IMR-90 (cell line): ENCODE results near the gene PROK2. TPM values are rescaled to one million over a fixed set of nuclear protein-coding genes. Genes with fewer than 3 reads are reported as not detected.

Source experiments
- ATAC-seq: fragments of 200-7000 bp; cut with Tn5 transposase; 2 replicates; pipeline ENCODE4 v1.9.1; 2020; ENCODE audit warnings: low read depth, mild to moderate bottlenecking, moderate library complexity
- BruUV-seq: library from RNA; stranded (reverse); fragments of 400-500 nt; replicated peaks from 2 replicates; lab custom pipeline; 2021; lab: Mats Ljungman, UMichigan
- CTCF ChIA-PET: fragments of 300-600 bp; formaldehyde crosslinking; extraction: SDS; loops from one replicate; lab custom pipeline; 2021; ENCODE audit warnings: antibody characterized with exemption; lab: Yijun Ruan, JAX
- POLR2A ChIA-PET: fragments of 300-600 bp; sonication (Branson Sonifier 250); formaldehyde crosslinking; loops from one replicate; lab custom pipeline; 2022; ENCODE audit warnings: antibody characterized with exemption; ENCODE audit not compliant: unreplicated experiment; lab: Charles Lee
- DNase-seq: peaks from one replicate; pipeline ENCODE4 v3.0.0; 2013
- H2AFZ ChIP-seq: replicated peaks from 2 replicates; pipeline ENCODE3; 2013; ENCODE audit warnings: low read length, mild to moderate bottlenecking; ENCODE audit not compliant: poor library complexity
- H2AK5ac ChIP-seq: 2 replicates; pipeline ENCODE4 v1.6.1; 2013; ENCODE audit warnings: low read depth, low read length, inconsistent platforms
- H2AK9ac ChIP-seq: replicated peaks from 2 replicates; pipeline ENCODE3; 2013; ENCODE audit warnings: mild to moderate bottlenecking, low read depth, low read length, moderate library complexity; ENCODE audit not compliant: poor library complexity
- H2BK120ac ChIP-seq: 2 replicates; pipeline ENCODE4 v1.6.1; 2013; ENCODE audit warnings: low read depth, low read length, inconsistent platforms
- H2BK15ac ChIP-seq: 3 replicates; pipeline ENCODE4 v1.6.1; 2013; ENCODE audit warnings: low read depth, low read length, inconsistent platforms
- H2BK20ac ChIP-seq: 2 replicates; pipeline ENCODE4 v1.6.1; 2013; ENCODE audit warnings: low read depth, mild to moderate bottlenecking, inconsistent platforms, low read length, moderate library complexity
- H2BK5ac ChIP-seq: 2 replicates; pipeline ENCODE4 v1.6.1; 2013; ENCODE audit warnings: mild to moderate bottlenecking, low read depth, low read length, inconsistent platforms; ENCODE audit not compliant: poor library complexity, severe bottlenecking
- H3K14ac ChIP-seq: replicated peaks from 2 replicates; pipeline ENCODE4 v1.6.1; 2013; ENCODE audit warnings: low read depth, low read length, inconsistent platforms
- H3K18ac ChIP-seq: 2 replicates; pipeline ENCODE4 v1.6.1; 2013; ENCODE audit warnings: low read depth, low read length, control low read depth
- H3K23ac ChIP-seq: 2 replicates; pipeline ENCODE4 v1.6.1; 2013; ENCODE audit warnings: low read depth, low read length, inconsistent platforms
- H3K27ac ChIP-seq: 2 replicates; pipeline ENCODE4 v1.5.1; 2013; ENCODE audit warnings: mild to moderate bottlenecking, control low read depth, low read length; ENCODE audit not compliant: insufficient read depth
- H3K27me3 ChIP-seq: 2 replicates; pipeline ENCODE4 v1.6.1; 2013; ENCODE audit warnings: low read length; ENCODE audit not compliant: control insufficient read depth, insufficient read depth
- H3K36me3 ChIP-seq: 2 replicates; pipeline ENCODE4 v1.6.1; 2013; ENCODE audit warnings: low read length, mixed read lengths; ENCODE audit not compliant: control insufficient read depth, insufficient read depth
- H3K4ac ChIP-seq: 2 replicates; pipeline ENCODE4 v1.6.1; 2013; ENCODE audit warnings: low read depth, low read length, inconsistent platforms
- H3K4me1 ChIP-seq: 2 replicates; pipeline ENCODE4 v1.6.1; 2013; ENCODE audit warnings: low read length, mixed read lengths; ENCODE audit not compliant: control insufficient read depth, insufficient read depth
- H3K4me2 ChIP-seq: 2 replicates; pipeline ENCODE4 v1.6.1; 2013; ENCODE audit warnings: low read depth, mild to moderate bottlenecking, control low read depth, low read length, moderate library complexity
- H3K4me3 ChIP-seq: 2 replicates; pipeline ENCODE4 v1.5.1; 2013; ENCODE audit warnings: low read depth, mild to moderate bottlenecking, control low read depth, low read length, moderate library complexity; ENCODE audit not compliant: insufficient read depth
- H3K56ac ChIP-seq: 2 replicates; pipeline ENCODE4 v1.6.1; 2013; ENCODE audit warnings: low read length, inconsistent platforms; ENCODE audit not compliant: insufficient read depth; ENCODE audit errors: extremely low read depth
- H3K79me1 ChIP-seq, 2 experiments: 2 replicates each; pipeline ENCODE4 v1.6.1; 2013; ENCODE audit warnings: low read length in 2 of 2, inconsistent platforms in 1 of 2, low read depth in 1 of 2
- H3K9ac ChIP-seq: 2 replicates; pipeline ENCODE4 v1.6.1; 2013; ENCODE audit warnings: low read depth, low read length, control low read depth
- H3K9me1 ChIP-seq: 2 replicates; pipeline ENCODE4 v1.6.1; 2013; ENCODE audit warnings: low read length, inconsistent platforms; ENCODE audit not compliant: insufficient read depth
- H3K9me3 ChIP-seq: 2 replicates; pipeline ENCODE4 v1.6.1; 2013; ENCODE audit warnings: low read length; ENCODE audit not compliant: control insufficient read depth, insufficient read depth
- H4K20me1 ChIP-seq: 2 replicates; pipeline ENCODE4 v1.6.1; 2013; ENCODE audit warnings: low read length, inconsistent platforms; ENCODE audit not compliant: insufficient read depth
- H4K5ac ChIP-seq: 2 replicates; pipeline ENCODE4 v1.6.1; 2013; ENCODE audit warnings: mild to moderate bottlenecking, low read depth, low read length, control low read depth
- H4K8ac ChIP-seq, 2 experiments: 2 replicates each; pipeline ENCODE4 v1.6.1; 2013; ENCODE audit warnings: low read depth in 2 of 2, low read length in 2 of 2, control low read depth in 1 of 2, inconsistent platforms in 1 of 2
- H4K91ac ChIP-seq: 2 replicates; pipeline ENCODE4 v1.6.1; 2013; ENCODE audit warnings: low read depth, low read length, inconsistent platforms; ENCODE audit not compliant: insufficient read depth
- CEBPB ChIP-seq: IDR thresholded peaks from 2 replicates; pipeline ENCODE4 v1.6.1; 2012; ENCODE audit warnings: low read depth, low read length, improper control_type of control experiment
- CHD1 ChIP-seq: IDR thresholded peaks from 2 replicates; pipeline ENCODE4 v1.6.1; 2012; ENCODE audit warnings: low read depth, low read length, improper control_type of control experiment
- ELK1 ChIP-seq: fragments of 150-350 bp; IDR thresholded peaks from 2 replicates; pipeline ENCODE4 v1.6.1; 2016; ENCODE audit warnings: low read depth, mild to moderate bottlenecking, low read length, moderate library complexity, borderline replicate concordance
- FOS ChIP-seq: fragments of 150-350 bp; IDR thresholded peaks from 2 replicates; pipeline ENCODE4 v1.6.1; 2016; ENCODE audit warnings: low read depth, low read length
- MAFK ChIP-seq: IDR thresholded peaks from 2 replicates; pipeline ENCODE4 v1.6.1; 2012; ENCODE audit warnings: low read depth, low read length, improper control_type of control experiment
- MAZ ChIP-seq: IDR thresholded peaks from 2 replicates; pipeline ENCODE4 v1.6.1; 2012; ENCODE audit warnings: low read depth, mild to moderate bottlenecking, low read length, improper control_type of control experiment, moderate library complexity, borderline replicate concordance
- NFE2L2 ChIP-seq: fragments of 150-350 bp; IDR thresholded peaks from 2 replicates; pipeline ENCODE4 v1.6.1; 2016; ENCODE audit warnings: low read depth, mild to moderate bottlenecking, low read length
- POLR2A ChIP-seq: IDR thresholded peaks from 2 replicates; pipeline ENCODE4 v1.6.1; 2012; ENCODE audit warnings: mild to moderate bottlenecking, low read depth, low read length
- RCOR1 ChIP-seq: IDR thresholded peaks from 2 replicates; pipeline ENCODE4 v1.6.1; 2012; ENCODE audit warnings: mild to moderate bottlenecking, low read length, improper control_type of control experiment; ENCODE audit not compliant: insufficient replicate concordance
- RFX5 ChIP-seq: IDR thresholded peaks from 2 replicates; pipeline ENCODE4 v1.8.0; 2012; ENCODE audit warnings: low read depth, mild to moderate bottlenecking, low read length, moderate library complexity
- WGBS, 2 experiments: methylation state at CpG; one replicate each; pipeline versions ENCODE4 v1.1.5 to v1.1.7; 2013; ENCODE audit warnings: missing lambda C conversion rate in 2 of 2; ENCODE audit not compliant: insufficient read length in 1 of 2; ENCODE audit errors: extremely low coverage in 2 of 2; 5-methylcytosine and 5-hydroxymethylcytosine counted together
- dilution Hi-C: fragments of 300-500 bp; cut with HindIII; formaldehyde crosslinking; loops from one replicate; pipeline ENCODE4 v1.14.3; 2018; ENCODE audit warnings: low sequenced_read_pairs; ENCODE audit not compliant: unreplicated experiment
- in situ Hi-C: fragments of 300-500 bp; cut with MboI; formaldehyde crosslinking; loops from 3 replicates; pipeline ENCODE4 v1.14.3; 2019; ENCODE audit warnings: low sequenced_read_pairs, inconsistent platforms, mixed read lengths
- intact Hi-C: fragments of 100-400 bp; cut with micrococcal nuclease; formaldehyde crosslinking; loops from 2 replicates; pipeline ENCODE4 v1.10.0; 2022
- polyA plus RNA-seq, 3 experiments: library from polyadenylated mRNA; depleted of rRNA; stranded (reverse); fragments of >200 nt; gene quantifications; 2 replicates each; pipeline ENCODE4 v1.2.3, GENCODE V29; 2012; ENCODE audit warnings: low replicate concordance in 1 of 3
- total RNA-seq: library from RNA; depleted of rRNA; stranded (reverse); fragments of >200 nt; gene quantifications from 2 replicates; pipeline ENCODE4 v1.2.3, GENCODE V29; 2012

The PROK2 gene
- total and polyA plus RNA-seq, 2 of the 4 experiments (the other 2 are of a cell fraction), result not detected

DNA sequence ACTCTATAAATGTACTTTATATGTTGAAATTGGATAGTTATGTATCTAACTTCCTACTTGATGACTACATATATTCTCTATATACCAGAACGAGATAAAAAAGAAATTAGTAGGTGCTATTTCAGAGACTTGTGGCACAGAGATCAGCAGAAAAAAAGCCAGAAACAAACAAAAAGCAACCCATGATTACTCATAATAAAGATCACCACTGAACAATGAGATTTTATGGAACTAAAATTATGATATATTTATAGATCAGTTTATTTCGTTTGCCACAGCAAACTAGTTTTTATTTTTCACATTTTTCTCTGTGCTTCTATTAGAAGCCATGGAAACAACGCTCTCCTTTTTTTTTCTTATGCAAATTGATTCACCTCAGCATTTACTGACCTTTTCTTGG, 15.1 kb upstream of the PROK2 start:
- TF ChIP-seq RCOR1 (no peak), POLR2A (no peak), CHD1 (no peak), MAZ (no peak), ELK1 (no peak), CEBPB (no peak), FOS (no peak), MAFK (no peak), RFX5 (no peak), NFE2L2 (no peak)
- Histone ChIP-seq H3K56ac (no peak overlapping the region), H3K79me1 (no peaks in the 10 kb centered on the region), H3K9ac (no peak overlapping the region), H3K23ac (no peak overlapping the region), H4K8ac (no peak overlapping the region), H3K27me3 (peaks cover 10% of the 10 kb centered on the region), H2BK20ac (no peak overlapping the region), H3K18ac (no peak overlapping the region), H3K4me1 (no peaks in the 10 kb centered on the region), H3K9me1 (no peaks in the 10 kb centered on the region), H2AFZ (no peak overlapping the region), H3K4ac (no peak overlapping the region), H2BK5ac (no peak overlapping the region), H2BK15ac (no peak overlapping the region), H3K4me3 (no peak overlapping the region), H3K36me3 (no peaks in the 10 kb centered on the region), H2BK120ac (no peak overlapping the region), H4K91ac (no peak overlapping the region), H3K14ac (no peak overlapping the region), H3K27ac (no peak overlapping the region), H2AK5ac (no peak overlapping the region), H4K20me1 (no peaks in the 10 kb centered on the region), H3K4me2 (no peak overlapping the region), H3K9me3 (no peaks in the 10 kb centered on the region), H4K5ac (no peak overlapping the region), H2AK9ac (no peak overlapping the region)
- intact Hi-C loops (no loop called here), in situ Hi-C loops (no loop called here), dilution Hi-C loops (no loop called here)
- ATAC-seq (no peak), DNase-seq (no peak)
- no TSS peak for BruUV-seq
- CTCF ChIA-PET, result no interaction called here
- POLR2A ChIA-PET, result no interaction called here
- no CpG with 5 or more reads among the region's 3 CpGs for WGBS, 2 experiments
